GM12864 (cell line): ENCODE results near the gene ELAVL2.

Experiments
- DNase-seq: peaks from one replicate; pipeline ENCODE4 v3.0.0-alpha.2; 2011; ENCODE audit warnings: low read depth
- H3K4me3 ChIP-seq: 2 replicates; pipeline ENCODE4 v1.5.1; 2011; ENCODE audit warnings: mild to moderate bottlenecking, low read depth, low read length, control low read depth
- CTCF ChIP-seq: IDR thresholded peaks from 2 replicates; pipeline ENCODE4 v1.5.1; 2011; ENCODE audit warnings: low read depth, mild to moderate bottlenecking, moderate library complexity, low read length, control low read depth, inconsistent platforms; ENCODE audit errors: missing control alignments

Gene ELAVL2

GRCh38 chr9:23825700-23826099 is 340 bp downstream of the ELAVL2 start:
- H3K4me3 ChIP-seq, result no peak overlapping the region
- no peak for DNase-seq
- TF ChIP-seq CTCF, result no peak

- no peak overlapping the region for H3K4me3 ChIP-seq
- TF ChIP-seq CTCF, result no peak
- no peak for DNase-seq
These were observed 1.0 kb downstream of the ELAVL2 start for GRCh38 chr9:23824830-23825591.

GRCh38 chr9:23823986-23824829 is 1.8 kb downstream of the ELAVL2 start:
- no peak overlapping the region for H3K4me3 ChIP-seq
- TF ChIP-seq CTCF, result no peak
- no peak for DNase-seq

GRCh38 chr9:23823269-23823668 is 2.8 kb downstream of the ELAVL2 start:
- no peak for TF ChIP-seq CTCF
- DNase-seq, result no peak
- no peak overlapping the region for H3K4me3 ChIP-seq

GRCh38 chr9:23822261-23823169 is 3.5 kb downstream of the ELAVL2 start:
- DNase-seq, result no peak
- no peak for TF ChIP-seq CTCF
- H3K4me3 ChIP-seq, result no peak overlapping the region

GRCh38 chr9:23821375-23822181 is 4.5 kb downstream of the ELAVL2 start:
- no peak for TF ChIP-seq CTCF
- no peak overlapping the region for H3K4me3 ChIP-seq
- DNase-seq, result no peak
